Fibroblast of skin of scalp (primary cell): ENCODE results near the gene EXD3.
"Not testable (repeated sequence)": the region's sequence is repeated elsewhere in the genome, so short reads cannot be mapped to it uniquely, and the experiment has no call there.

Source experiments
- DNase-seq: peaks from one replicate; pipeline ENCODE4 v3.0.0-alpha.2; 2013

The EXD3 gene

GRCh38 chr9:137392232-137393007, 30.5 kb downstream of the EXD3 start:
- no peak for DNase-seq

- DNase-seq, result no peak
Observed at GRCh38 chr9:137391411-137391754, 31.6 kb downstream of the EXD3 start.

DNA sequence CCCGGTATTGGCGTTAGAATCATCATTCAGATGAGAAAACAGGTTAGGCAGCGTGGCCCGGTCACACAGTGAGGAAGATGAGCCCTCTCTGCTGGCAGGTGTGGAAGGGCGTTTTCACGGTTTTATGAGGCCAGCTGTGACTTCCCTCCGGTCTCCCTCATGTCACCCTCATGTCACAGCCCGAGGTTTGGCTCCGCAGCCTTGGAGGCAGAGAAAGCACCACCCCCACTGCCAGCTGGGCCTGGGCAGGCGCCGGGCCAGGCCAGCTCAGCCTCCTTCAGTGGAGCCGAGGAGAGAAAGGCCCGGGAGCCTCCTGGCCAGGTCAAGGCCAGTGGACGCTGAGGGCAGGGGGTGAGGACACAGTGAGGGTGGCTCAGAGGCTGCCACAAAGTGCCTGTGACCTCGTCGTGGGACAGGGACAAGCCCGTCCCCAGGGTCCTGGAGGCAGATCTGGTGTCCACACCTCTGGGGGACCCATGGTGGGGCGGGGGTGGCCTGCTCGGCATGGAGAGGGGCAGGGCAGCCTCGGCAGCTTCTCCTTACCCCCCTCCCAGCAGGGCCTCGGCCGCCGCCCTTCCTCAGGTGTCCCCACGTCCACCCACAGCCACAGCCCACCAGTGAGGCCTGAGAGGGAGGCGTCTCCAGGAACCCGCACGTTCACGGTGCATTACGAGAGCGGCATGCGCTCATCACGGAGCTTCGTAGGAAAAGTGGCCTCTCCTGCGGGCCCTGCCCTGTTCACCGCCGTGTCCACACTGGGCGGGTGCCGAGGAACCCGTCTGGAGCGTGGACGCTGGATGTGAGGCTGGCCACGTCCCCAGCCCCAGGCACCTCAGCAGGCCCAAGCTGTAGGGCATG, 32.2 kb downstream of the EXD3 start:
- no peak for DNase-seq

GRCh38 chr9:137389428-137389746, 33.6 kb downstream of the EXD3 start:
- no peak for DNase-seq

GRCh38 chr9:137388589-137389427, 34.2 kb downstream of the EXD3 start:
- DNase-seq, result no peak

DNA sequence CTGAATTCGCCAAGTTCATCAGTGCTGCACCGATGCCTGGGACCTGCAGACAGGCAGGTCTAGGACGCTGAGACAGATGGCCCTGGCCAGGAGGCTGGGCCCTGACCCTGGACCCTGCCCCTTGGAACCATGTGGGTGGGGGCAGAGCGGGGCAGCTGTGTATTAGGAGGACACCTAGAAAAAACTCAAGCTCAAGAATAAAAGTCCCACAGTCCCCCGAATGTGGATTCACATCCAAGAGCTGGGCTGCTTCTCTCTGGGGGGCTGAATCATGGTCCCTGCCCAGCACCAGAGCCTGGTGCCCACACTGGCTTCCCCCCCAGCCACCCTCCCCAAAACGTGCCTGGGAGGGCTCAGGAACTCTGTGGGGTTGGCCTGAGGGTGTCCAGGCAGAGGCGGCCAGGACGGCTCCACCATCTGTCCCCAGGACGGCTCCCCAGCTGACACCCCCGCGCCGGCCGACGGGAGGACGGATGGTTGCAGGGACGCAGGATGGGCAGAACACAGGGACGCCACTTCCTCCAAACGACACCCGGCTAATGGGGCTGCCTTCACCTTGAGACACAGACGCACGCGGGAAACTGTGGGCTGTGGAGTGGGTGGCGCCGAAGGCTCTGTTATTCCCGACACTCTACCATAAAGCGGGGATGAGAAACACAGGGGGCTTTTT, 34.9 kb downstream of the EXD3 start:
- DNase-seq, result no peak

GRCh38 chr9:137387114-137387890, 35.7 kb downstream of the EXD3 start:
- no peak for DNase-seq

- DNase-seq, result not testable (repeated sequence)
Observed at GRCh38 chr9:137386507-137387113, 36.4 kb downstream of the EXD3 start.

DNA sequence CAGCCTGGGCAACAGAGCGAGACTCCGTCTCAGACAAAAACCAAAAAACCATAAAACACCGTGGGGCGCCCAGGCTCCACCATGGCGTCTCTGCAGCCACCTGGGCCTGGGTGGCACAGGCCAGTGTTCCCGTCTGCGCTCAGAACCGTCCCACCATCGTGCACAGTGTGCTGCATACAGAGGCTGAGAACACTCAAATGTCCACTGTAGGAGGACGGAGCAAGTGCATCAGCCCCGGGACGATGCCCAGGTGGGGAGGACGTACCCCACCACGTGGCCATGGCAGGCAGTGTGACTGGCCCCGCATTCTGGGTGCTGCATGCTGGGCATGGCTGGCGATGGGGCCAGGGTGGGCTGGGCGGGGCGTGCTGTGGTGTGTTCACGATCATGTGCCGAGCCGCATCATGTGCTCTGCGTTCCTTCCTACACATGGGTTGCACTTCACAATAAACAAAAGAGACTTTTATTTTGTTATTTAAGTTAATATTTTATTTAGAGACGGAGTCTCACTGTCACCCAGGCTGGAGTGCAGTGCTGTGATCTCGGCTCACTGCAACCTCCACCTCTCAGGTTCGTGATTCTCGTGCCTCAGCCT, 37.8 kb downstream of the EXD3 start:
- DNase-seq, result no peak

- DNase-seq, result no peak
Observed at GRCh38 chr9:137383784-137384756, 38.9 kb downstream of the EXD3 start.

GRCh38 chr9:137383081-137383783, 39.7 kb downstream of the EXD3 start:
- no peak for DNase-seq

DNA sequence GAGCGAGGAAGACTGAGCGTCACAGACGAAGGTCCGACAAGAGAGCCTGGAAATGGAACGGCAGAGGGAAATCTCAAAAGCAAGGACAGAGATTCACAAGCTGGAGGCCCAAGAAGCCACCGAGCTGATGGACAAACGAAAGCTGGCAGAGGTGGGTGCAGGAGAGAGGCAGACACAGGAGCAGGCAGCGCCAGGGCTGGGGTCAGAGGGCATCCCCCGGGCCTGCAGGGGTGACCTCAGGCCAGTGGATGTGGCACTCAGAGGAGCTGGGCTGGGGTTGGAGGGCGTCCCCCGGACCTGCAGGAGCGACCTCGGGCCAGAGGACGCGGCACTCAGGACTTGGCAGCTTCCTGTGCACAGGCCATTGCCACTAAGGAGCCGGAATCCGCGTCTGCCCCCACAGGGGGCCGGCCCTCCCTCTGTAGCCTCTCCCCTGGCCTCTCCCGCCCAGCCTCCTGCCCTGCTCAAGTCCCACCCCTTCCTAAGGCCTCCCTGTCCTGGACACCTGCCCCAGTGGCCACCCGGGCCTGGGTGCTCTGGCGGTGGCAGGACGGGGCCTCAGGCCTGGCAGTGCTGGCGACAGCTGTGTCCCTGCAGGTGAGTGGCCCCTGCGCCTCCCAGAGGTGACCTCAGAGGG, 40.4 kb downstream of the EXD3 start:
- no peak for DNase-seq

DNA sequence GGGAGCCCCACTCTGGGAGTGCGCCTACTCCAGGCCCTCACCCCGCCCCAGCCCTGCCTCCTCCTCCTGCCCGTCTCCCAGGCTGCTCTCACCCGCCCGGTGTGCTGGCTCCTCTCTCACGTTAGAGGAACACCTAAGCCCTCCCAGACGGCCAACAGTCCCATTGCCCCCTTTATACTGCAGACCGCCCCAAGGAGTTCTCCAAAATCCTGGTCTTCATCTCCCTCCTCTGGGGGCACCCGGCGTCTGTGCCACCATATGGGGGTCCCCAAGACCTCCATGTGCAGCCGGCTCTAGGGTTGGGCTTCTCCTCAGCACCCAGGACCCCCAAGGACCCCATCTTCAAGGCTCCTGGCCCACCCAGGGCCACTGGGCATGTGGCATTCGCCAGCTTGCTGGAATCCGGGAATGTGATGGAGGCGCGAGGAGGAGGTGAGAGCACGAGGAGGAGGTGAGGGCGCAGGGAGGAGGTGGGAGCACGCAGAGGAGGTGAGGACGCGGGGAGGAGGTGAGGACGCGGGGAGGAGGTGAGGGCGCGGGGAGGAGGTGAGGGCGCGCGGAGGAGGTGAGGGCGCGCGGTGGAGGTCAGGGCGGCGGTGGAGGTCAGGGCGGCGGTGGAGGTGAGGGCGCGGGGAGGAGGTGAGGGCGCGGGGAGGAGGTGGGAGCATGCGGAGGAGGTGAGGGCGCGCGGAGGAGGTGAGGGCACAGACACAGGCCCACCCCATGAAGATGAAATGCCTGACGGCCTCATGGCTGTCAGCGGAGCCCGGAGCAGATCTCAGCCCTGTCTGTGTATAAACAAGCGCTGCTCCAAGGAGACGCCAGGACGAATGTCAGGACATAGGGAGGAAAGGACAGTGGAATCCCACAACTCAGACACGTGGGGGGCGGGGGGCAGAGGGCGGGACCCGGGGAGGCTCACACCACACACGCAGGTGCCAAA, 41.2 kb downstream of the EXD3 start:
- DNase-seq, result no peak

DNA sequence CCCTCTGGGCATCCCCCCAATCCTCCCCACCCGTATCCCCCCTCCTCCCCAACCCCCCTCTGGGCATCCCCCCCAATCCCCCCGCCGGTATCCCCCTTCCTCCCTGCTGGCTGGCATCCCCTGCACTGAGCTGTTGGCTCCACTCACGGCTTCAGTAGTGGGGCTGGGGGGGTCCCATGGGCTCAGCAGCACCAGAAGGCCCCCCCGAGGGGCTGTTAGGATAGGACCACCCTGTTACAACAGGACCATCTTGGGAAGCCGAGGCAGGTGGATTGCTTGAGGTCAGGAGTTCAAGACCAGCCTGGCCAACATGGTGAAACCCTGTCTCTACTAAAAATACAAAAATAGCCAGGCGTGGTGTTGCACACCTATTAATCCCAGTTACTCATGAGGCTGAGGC, 42.4 kb downstream of the EXD3 start:
- DNase-seq, result no peak

GRCh38 chr9:137380171-137380570, 42.8 kb downstream of the EXD3 start:
- no peak for DNase-seq

DNA sequence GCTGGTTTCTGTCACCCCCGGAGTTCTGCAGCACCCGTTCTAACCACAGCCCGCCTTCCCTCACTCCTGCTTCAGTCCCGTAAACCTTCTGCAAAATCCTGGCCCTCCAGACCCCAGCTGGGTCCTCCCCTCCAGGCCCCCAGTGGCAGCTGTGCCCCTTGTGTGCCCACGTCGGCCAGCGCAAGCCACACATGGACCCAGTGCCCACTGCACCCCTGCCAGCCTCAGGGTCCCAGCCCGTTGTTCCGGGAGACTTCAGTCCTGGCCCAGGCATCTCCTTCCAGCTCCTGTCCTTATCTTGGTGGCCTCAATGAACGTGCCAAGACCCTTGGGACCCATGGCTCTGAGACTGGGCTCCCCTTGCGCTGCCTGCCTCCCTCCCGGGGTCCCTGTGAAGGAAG, 43.2 kb downstream of the EXD3 start:
- DNase-seq, result no peak

DNA sequence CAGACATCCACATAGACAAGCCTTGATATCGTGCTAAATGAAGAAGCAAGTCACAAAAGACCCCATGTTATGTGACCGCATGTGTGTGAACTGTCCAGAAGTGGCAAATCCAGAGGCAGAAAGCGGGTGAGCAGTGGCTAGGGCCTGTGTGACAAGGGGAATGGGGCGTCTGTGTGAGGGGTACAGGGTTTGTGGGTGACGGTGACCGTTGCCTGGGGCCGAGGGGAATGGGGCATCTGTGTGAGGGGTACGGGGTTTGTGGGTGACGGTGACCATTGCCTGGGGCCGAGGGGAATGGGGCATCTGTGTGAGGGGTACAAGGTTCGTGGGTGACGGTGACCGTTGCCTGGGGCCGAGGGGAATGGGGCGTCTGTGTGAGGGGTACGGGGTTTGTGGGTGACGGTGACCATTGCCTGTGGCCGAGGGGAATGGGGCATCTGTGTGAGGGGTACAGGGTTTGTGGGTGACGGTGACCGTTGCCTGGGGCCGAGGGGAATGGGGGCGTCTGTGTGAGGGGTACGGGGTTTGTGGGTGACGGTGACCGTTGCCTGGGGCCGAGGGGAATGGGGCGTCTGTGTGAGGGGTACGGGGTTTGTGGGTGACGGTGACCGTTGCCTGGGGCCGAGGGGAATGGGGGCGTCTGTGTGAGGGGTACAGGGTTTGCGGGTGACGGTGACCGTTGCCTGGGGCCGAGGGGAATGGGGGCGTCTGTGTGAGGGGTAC, 44.1 kb downstream of the EXD3 start:
- not testable (repeated sequence) for DNase-seq
